BLaER1 treated with 17β-estradiol and CSF1 and Interleukin-3, amounts not matched to agents 10 nM and 100 nM (cell line): Measurements from ENCODE around the gene NSD2.

Experiments used
- H3K27ac ChIP-seq, 11 experiments: shearing (Covaris generic); formaldehyde crosslinking; 2 replicates each; pipeline ENCODE4 v1.8.1; 2022
- H3K27me3 ChIP-seq, 11 experiments: shearing (Covaris generic); formaldehyde crosslinking; 2 replicates each; pipeline ENCODE4 v1.8.1; 2022
- H3K36me3 ChIP-seq, 11 experiments: shearing (Covaris generic); formaldehyde crosslinking; 2 replicates each; pipeline ENCODE4 v1.8.1; 2022
- H3K4me1 ChIP-seq, 10 experiments: shearing (Covaris generic); formaldehyde crosslinking; 2 replicates each; pipeline ENCODE4 v1.8.1; 2022
- H3K4me2 ChIP-seq, 11 experiments: shearing (Covaris generic); formaldehyde crosslinking; 2 replicates each; pipeline ENCODE4 v1.8.1; 2022
- H3K4me3 ChIP-seq, 10 experiments: shearing (Covaris generic); formaldehyde crosslinking; 2 replicates each; pipeline ENCODE4 v1.8.1; 2022
- H3K9ac ChIP-seq, 11 experiments: shearing (Covaris generic); formaldehyde crosslinking; 2 replicates each; pipeline ENCODE4 v1.8.1; 2022
- H3K9me3 ChIP-seq, 11 experiments: shearing (Covaris generic); formaldehyde crosslinking; replicated peaks in 1 of 11; 2 replicates each; pipeline ENCODE4 v1.8.1; 2022
- H4K20me1 ChIP-seq, 11 experiments: shearing (Covaris generic); formaldehyde crosslinking; 2 replicates each; pipeline ENCODE4 v1.8.1; 2022
- Cebpa-rat ChIP-seq, 11 experiments: shearing (Covaris generic); IDR thresholded peaks; 2 replicates each; pipeline ENCODE4 v1.8.1; 2022

The NSD2 gene

DNA sequence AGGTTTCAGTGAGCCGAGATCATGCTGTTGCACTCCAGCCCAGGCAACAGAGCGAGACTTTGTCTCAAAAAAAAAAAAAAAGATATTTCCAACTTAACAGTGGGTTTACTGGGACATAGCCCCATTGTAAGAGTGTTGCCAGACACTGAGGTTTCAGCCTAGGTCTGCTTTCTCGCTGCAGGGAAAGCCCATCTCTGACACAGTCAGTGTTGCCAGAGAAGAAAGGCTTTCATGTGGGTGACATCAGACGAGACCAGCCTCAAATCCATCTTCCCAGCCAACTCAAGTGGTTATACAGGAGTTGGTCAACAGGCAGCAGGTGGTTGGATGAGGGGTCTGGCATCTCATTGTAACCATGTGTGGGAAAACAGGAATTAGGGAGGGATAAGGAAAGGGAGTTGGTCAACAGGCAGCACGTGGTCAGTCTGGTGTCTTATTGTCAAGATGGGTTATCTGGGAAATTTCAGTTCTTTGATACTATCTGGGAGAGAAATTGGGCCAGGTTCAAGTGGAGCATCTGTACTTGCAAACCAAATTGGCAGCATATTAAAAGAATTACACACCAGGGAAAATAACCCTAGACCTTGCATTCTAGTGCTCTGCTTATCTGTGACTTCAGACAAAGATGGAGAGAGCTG lies 96.4 kb downstream of the NSD2 start:
- Histone ChIP-seq H3K27me3 (no peaks in the 10 kb centered on the region), H4K20me1 (peaks cover 0 to 41% (median 19%) of the 10 kb centered on the region in 11 experiments; a peak in 14 of 22 replicates), H3K27ac (no peak overlapping the region), H3K4me1 (no peaks in the 10 kb centered on the region), H3K36me3 (peaks cover 58 to 100% (median 99%) of the 10 kb centered on the region in 11 experiments), H3K4me2 (no peak overlapping the region), H3K9ac (no peak overlapping the region), H3K4me3 (no peak overlapping the region), H3K9me3 (no peaks in the 10 kb centered on the region)
- no peak for TF ChIP-seq Cebpa-rat (IDR thresholded peaks at IDR 0.05)

DNA sequence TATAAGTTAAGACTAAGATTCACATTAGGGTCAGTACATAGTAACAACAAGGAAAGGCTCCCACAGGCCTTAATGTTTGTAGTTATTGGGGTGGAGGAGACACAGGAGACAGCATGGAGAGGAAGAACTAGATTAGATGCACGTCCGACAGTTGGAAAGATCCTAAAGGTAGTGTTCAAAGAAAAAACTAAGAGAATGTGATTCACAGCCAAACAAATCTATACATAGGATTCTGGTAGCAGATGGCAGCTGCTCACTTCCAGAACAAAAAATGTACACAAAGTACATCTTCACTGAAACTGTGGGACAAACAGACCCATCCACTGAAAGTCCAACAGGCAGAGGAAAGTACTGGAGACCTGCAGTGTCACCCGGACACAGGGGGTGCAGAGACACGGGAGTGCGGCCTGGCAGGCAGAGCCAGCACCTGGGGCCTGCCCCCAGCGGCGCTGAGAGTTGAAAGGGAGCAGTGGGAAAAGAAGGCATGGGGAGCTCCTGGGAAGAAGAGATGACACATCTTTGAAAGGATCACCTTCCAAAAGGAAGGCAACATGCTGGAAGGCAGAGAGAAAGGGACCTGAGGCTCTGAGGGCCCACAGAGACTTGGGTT lies 97.6 kb downstream of the NSD2 start:
- Histone ChIP-seq H3K36me3 (peaks cover 57 to 100% (median 99%) of the 10 kb centered on the region in 11 experiments), H3K9ac (peak overlapping the region in 2 of 11 experiments; percentile 16 to 42; a peak in 2 of 22 replicates), H3K27ac (no peak overlapping the region)

DNA sequence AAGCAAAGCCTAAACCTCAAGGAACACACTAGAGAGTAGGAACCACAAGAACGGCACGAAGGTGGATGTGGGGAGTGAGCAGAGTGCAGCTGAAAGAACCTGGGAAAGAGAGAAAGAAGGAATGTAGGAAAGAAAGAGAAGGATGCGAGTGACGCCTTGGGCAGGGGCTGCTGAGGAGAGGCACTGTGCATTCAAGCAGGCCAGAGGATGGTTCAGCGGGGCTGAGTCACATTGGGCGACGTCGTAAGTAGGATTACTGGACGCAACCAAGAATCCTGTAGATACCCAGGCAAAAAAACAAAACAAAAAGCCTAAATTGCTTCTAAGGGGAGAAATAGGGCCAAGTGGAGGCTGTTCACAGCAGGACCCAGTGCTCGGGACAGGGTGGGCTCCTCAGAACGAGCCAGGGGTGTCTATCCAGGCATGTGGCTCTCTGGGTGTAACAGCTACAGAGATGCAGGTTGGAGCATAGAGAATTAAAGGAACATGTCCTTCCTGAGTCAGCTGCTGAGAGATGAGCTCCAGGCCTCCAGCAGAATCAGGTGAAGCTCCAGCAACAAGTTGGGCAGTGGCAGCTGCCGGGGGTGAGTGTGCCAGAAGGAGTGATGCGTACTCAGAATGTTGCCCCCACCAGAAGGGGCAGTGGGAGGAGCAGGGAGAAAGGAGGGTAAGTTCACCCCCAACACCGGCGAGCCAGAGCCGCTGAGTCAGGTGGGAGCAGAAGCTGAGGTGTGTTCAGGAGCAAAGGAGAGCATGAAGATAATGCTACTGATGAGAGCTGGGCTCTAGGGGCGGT lies 98.9 kb downstream of the NSD2 start:
- H3K9ac ChIP-seq: no peak overlapping the region; a peak in 1 of 22 replicates
- no peak overlapping the region for H3K4me3 ChIP-seq
- H3K9me3 ChIP-seq: no peaks in the 10 kb centered on the region
- H3K36me3 ChIP-seq: peaks cover 63 to 100% (median 99%) of the 10 kb centered on the region in 11 experiments
- no peak for TF ChIP-seq Cebpa-rat (IDR thresholded peaks at IDR 0.05)
- no peak overlapping the region for H3K4me2 ChIP-seq
- H4K20me1 ChIP-seq: peaks cover 0 to 63% (median 27%) of the 10 kb centered on the region in 11 experiments; a peak in 15 of 22 replicates
- H3K27me3 ChIP-seq: no peaks in the 10 kb centered on the region
- no peak overlapping the region for H3K27ac ChIP-seq
- no peaks in the 10 kb centered on the region for H3K4me1 ChIP-seq

More for the DNA sequence above, 97.6 kb downstream of the NSD2 start:
- Histone ChIP-seq H3K27me3 (no peaks in the 10 kb centered on the region), H3K4me1 (no peaks in the 10 kb centered on the region), H4K20me1 (peaks cover 0 to 52% (median 21%) of the 10 kb centered on the region in 11 experiments; a peak in 14 of 22 replicates), H3K4me3 (no peak overlapping the region), H3K9me3 (no peaks in the 10 kb centered on the region), H3K4me2 (no peak overlapping the region)
- TF ChIP-seq Cebpa-rat (IDR thresholded peaks at IDR 0.05): no peak

DNA sequence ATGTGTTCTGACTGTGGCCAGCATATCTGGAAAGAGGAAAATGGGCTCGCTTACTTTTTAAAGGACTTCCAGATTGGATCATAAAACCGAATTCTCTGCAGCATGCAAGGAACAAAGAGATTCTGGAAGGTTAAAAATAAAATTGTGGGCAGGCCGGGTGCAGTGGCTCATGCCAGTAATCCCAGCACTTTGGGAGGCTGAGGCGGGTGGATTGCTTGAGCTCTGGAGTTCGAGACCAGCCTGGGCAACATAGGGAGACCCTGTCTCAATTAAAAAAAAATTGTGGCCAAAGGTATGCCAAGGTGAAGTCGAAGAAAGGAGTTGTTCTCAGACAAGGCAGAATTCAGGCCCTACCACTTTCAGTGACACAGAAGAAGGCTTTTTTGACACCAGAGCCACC lies 99.7 kb downstream of the NSD2 start:
- no peak overlapping the region for H3K27ac ChIP-seq
- peaks cover 0 to 71% (median 34%) of the 10 kb centered on the region in 11 experiments; a peak in 15 of 22 replicates for H4K20me1 ChIP-seq
- H3K4me3 ChIP-seq: no peak overlapping the region
- no peak overlapping the region for H3K9ac ChIP-seq
- no peak for TF ChIP-seq Cebpa-rat (IDR thresholded peaks at IDR 0.05)
- peaks cover 64 to 100% (median 99%) of the 10 kb centered on the region in 11 experiments for H3K36me3 ChIP-seq
- H3K9me3 ChIP-seq: no peaks in the 10 kb centered on the region
- no peak overlapping the region for H3K4me2 ChIP-seq
- no peaks in the 10 kb centered on the region for H3K27me3 ChIP-seq
- H3K4me1 ChIP-seq: no peaks in the 10 kb centered on the region

DNA sequence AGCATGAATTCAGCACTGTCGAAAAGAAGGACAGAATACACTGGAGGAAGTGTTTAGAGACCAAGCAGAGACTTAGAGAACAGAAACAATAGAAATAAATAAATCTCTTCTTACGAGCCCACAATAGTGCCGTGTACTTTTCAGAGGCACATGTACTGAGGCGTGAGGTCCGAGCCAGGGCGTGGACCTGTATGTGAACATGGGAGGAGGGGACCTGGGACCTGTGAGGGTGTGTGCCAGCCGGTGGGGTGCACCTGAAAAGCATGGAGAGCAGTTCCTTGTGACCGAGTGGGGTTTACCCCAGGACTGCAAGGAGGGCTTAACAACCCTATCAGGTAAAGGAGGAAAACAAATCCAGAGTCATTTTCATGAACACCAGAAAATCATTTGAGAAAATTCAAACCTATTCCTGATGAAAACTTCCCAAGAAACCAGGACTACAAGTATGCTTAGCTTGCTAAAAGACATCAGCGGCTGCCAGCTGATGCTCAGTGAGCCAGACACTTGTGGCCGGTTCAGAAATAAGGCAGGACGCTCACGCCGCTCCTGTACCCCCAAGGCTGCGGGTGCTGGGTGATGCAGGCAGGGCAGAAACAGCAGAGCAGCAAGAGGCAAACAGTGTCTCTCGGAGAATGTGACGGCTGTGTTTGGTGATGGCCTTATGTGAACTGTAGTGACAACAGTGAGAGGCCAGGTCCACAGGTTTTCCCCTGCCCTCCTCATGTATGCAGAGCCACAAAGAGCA lies 100.4 kb downstream of the NSD2 start:
- no peak for TF ChIP-seq Cebpa-rat (IDR thresholded peaks at IDR 0.05)
- Histone ChIP-seq H3K4me1 (no peaks in the 10 kb centered on the region), H3K9ac (no peak overlapping the region), H3K36me3 (peaks cover 71 to 100% (median 99%) of the 10 kb centered on the region in 11 experiments), H4K20me1 (peaks cover 0 to 78% (median 42%) of the 10 kb centered on the region in 11 experiments; a peak in 15 of 22 replicates), H3K4me3 (no peak overlapping the region), H3K27ac (no peak overlapping the region), H3K9me3 (no peaks in the 10 kb centered on the region), H3K4me2 (no peak overlapping the region), H3K27me3 (no peaks in the 10 kb centered on the region)

DNA sequence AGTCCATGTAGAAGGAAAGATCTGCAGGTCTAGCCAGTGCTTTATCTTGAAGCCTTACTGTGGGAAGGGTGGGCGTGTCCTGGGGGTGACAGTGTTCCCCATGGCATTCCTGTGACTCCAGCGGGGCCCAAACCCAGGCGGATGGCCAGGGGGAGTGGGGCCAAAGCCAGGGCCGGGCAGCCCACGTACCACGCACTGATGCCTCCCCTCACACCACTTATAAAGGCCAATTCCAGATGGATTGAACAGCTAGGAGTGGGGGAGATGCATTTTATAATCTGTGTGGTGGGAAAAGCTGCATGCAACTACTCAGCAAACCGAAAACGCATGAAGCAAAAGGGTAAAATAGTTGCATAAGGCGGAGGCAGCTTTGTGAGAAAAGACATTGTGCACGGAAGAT lies 101.2 kb downstream of the NSD2 start:
- TF ChIP-seq Cebpa-rat (IDR thresholded peaks at IDR 0.05): no peak
- no peaks in the 10 kb centered on the region for H3K4me1 ChIP-seq
- H3K9me3 ChIP-seq: no peaks in the 10 kb centered on the region
- H3K36me3 ChIP-seq: peaks cover 79 to 100% (median 100%) of the 10 kb centered on the region in 11 experiments
- H3K4me2 ChIP-seq: no peak overlapping the region
- no peak overlapping the region for H3K27ac ChIP-seq
- no peak overlapping the region for H3K4me3 ChIP-seq
- no peak overlapping the region for H3K9ac ChIP-seq
- H3K27me3 ChIP-seq: no peaks in the 10 kb centered on the region
- H4K20me1 ChIP-seq: peaks cover 0 to 82% (median 46%) of the 10 kb centered on the region in 11 experiments; a peak in 15 of 22 replicates

DNA sequence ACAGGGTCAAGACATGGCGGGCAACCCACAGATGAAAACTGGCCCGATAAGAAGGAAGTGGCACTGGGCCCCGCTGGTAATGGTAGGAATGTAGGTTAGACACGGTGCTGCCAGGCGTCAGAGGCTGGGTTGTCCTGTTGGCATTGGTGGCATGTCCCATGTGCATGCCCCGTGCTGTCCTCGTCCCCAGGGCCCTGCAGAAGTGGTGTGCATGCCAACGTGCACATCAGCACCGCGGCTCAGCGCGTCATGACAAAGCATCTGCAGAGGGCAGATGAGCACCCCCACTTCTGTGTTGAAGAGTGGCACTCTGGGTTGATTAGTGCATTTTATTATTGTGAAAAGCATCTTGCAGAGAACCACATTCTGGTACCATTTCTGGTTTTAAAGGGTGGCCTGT lies 102.0 kb downstream of the NSD2 start:
- Histone ChIP-seq H3K36me3 (peaks cover 85 to 100% (median 100%) of the 10 kb centered on the region in 11 experiments), H3K4me2 (no peak overlapping the region), H3K9ac (no peak overlapping the region), H3K4me3 (no peak overlapping the region), H3K4me1 (no peaks in the 10 kb centered on the region), H4K20me1 (peaks cover 0 to 84% (median 54%) of the 10 kb centered on the region in 11 experiments; a peak in 15 of 22 replicates), H3K27ac (no peak overlapping the region), H3K27me3 (no peaks in the 10 kb centered on the region), H3K9me3 (no peaks in the 10 kb centered on the region)
- TF ChIP-seq Cebpa-rat (IDR thresholded peaks at IDR 0.05): no peak

DNA sequence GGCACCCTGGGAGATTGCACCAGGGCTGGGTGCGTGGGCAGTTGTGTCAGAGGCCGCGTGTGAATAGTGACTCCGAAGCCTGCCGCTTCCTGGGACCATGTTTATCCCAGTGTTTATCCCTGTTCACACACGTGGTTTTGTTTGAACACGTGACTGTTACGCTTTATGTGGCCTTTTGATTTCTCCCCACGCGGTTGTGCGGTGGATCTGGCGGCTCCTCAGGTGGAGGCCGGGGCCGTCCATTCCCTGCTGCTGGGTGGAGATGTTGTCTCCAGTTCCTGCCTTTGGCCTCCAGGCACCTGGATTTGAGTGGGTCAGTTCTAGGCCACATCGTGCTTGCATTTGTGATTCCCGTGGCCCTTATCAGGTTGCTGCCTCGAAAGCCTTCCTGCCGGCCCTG lies 102.5 kb downstream of the NSD2 start:
- no peaks in the 10 kb centered on the region for H3K4me1 ChIP-seq
- H3K4me2 ChIP-seq: no peak overlapping the region
- H3K4me3 ChIP-seq: no peak overlapping the region
- no peaks in the 10 kb centered on the region for H3K9me3 ChIP-seq
- H3K27me3 ChIP-seq: no peaks in the 10 kb centered on the region
- H3K36me3 ChIP-seq: peaks cover 85 to 100% (median 100%) of the 10 kb centered on the region in 11 experiments
- H3K9ac ChIP-seq: no peak overlapping the region
- no peak overlapping the region for H3K27ac ChIP-seq
- peaks cover 0 to 89% (median 58%) of the 10 kb centered on the region in 11 experiments; a peak in 15 of 22 replicates for H4K20me1 ChIP-seq
- TF ChIP-seq Cebpa-rat (IDR thresholded peaks at IDR 0.05): no peak
